GM12875 (cell line): ENCODE data around the gene MINDY4.

ENCODE experiments used
- H3K4me3 ChIP-seq: one replicate; pipeline ENCODE4 v1.5.1; 2011; ENCODE audit warnings: low read depth, low read length, control low read depth
- TF ChIP-seq, protein P1 (sequence below): IDR thresholded peaks from 2 replicates; pipeline ENCODE4 v1.5.1; 2011; ENCODE audit warnings: low read depth, mild to moderate bottlenecking, control low read depth, inconsistent platforms, low read length, moderate library complexity, borderline replicate concordance; ENCODE audit not compliant: insufficient read depth

MINDY4 gene

DNA sequence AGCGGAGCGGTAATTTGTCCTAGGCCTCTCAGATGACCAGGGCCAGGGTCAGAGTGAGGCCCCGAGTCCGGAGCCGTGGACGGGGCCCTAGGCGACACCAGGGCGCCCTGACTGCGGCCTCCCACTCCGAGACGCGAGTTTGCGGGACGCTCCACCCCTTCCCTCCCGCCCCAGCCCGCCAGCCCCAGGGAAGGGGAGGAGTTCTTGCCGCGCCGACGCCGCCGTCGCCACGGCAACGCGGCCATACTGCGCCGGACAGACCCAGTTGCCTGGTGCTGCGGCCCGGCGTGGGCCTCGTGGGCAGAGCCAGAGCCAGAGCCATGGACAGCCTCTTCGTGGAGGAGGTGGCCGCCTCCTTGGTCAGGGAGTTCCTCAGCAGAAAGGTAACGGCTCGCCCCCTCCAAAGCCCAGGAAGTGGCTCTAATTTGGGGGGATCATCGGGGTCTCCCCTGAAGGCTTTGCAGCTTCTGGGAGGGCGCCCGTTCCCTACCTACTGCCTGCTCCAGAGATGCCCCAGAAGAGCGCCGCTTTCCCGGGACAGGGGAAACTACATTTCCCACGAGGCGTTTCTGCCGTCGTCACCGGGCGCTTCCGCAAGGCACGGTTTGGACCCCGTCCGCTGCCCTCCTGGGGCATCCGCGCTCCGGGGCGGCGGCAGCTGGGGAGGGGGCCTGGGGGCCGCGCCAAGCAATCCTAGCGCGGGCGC, at the start of gene MINDY4:
TSS of gene MINDY4 (plus strand) at position 244 of the 706 bp plus-strand sequence. CDS start at position 321, 77 bp downstream.
- TF ChIP-seq, protein P1, sequence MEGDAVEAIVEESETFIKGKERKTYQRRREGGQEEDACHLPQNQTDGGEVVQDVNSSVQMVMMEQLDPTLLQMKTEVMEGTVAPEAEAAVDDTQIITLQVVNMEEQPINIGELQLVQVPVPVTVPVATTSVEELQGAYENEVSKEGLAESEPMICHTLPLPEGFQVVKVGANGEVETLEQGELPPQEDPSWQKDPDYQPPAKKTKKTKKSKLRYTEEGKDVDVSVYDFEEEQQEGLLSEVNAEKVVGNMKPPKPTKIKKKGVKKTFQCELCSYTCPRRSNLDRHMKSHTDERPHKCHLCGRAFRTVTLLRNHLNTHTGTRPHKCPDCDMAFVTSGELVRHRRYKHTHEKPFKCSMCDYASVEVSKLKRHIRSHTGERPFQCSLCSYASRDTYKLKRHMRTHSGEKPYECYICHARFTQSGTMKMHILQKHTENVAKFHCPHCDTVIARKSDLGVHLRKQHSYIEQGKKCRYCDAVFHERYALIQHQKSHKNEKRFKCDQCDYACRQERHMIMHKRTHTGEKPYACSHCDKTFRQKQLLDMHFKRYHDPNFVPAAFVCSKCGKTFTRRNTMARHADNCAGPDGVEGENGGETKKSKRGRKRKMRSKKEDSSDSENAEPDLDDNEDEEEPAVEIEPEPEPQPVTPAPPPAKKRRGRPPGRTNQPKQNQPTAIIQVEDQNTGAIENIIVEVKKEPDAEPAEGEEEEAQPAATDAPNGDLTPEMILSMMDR: no peak
- peak within 1 kb of the TSS; percentile 81 for H3K4me3 ChIP-seq

DNA sequence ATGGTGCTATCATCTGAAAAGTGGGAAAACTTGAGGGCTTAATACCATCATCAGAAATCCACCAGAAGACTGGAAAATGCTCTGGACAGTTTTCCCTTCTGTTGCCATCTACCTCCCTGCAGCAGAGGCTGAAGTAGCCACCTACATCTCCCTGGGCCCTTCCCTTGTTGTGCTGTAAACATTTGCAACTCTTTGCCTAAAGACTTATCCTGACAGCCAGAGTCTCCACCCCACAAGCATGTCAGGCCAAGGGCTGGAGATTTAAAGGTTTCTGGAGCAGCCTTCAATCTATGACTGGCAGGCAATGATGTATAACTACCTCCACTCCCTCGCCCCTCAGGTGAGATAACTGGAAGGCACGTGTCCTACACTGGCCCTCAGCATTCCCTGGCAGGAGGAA, 49.0 kb upstream of the MINDY4 start:
- no peak overlapping the region for H3K4me3 ChIP-seq

DNA sequence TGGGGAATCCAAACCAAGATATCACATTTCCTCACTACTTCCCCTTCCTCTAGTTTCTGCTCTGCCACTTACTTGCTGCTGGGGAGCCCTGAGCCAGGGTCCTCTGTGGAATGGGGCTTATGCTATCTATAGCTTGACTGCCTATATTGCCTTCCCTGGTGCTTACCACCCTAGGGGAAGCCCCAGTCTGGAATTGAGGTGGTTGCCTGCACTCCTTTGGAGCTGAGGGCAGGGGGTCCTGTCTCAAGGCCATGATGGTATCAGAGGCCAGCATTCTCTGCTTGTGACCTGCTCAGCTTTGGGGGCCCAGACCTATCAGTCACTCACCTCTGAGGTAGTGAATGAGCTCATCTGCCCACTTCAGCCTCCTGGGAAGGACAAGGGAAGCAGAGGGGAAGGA, 48.5 kb upstream of the MINDY4 start:
- TF ChIP-seq, protein P1: no peak
- no peak overlapping the region for H3K4me3 ChIP-seq

More for the DNA sequence above, 49.0 kb upstream of the MINDY4 start:
- TF ChIP-seq, protein P1: no peak

DNA sequence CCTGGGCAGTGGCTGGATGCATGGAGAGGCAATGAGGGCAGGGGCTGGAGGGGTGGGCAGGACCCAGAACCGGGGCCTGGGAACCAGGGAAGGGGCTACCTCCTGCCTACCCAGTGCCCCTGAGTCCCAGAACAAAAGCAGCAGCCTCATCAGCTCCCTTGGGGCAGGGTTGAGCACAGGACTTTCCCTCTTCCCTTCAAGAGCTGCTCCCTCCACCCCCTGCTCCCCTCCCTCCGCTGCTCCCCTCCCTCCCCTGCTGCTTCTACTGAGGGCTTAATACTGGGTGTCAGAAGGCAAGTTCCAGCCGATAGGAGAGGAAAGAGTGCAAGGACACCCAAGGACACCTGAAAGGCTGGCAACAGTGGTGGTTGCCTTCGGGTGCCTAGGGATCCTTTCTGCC, 47.4 kb upstream of the MINDY4 start:
- no peak overlapping the region for H3K4me3 ChIP-seq
- TF ChIP-seq, protein P1: no peak

DNA sequence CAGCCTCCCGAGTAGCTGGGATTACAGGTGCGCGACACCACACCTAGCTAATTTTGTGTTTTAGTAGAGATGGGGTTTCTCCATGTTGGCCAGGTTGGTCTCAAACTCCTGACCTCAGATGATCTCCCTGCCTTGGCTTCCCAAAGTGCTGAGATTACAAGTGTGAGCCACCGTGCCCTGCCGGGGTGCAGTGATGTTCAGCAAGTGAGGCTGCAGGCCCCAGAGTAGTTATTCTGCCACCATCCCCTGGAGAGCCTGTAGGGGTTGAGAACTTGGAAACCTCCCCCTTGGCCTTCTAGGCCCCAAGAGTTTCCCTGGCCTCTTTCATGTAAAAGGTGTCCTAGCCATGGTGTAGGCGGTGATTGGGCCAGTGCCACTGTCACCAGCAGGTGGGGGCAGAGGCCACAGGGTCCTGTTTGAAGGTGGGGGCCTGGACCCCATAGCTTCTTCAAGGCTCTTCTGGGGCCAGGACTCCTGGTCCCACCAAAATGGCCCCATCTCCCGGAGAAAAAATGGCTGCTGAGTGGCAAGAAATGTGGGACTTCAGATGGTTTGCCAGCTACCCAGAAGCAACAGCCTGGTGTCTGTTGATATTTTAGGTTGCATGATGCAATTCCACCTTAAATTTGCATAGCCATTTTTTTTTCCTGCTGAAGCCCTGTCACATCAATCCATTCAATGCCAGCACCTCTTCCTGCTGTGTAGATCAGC, 44.8 kb upstream of the MINDY4 start:
- H3K4me3 ChIP-seq: no peak overlapping the region
- TF ChIP-seq, protein P1: no peak

DNA sequence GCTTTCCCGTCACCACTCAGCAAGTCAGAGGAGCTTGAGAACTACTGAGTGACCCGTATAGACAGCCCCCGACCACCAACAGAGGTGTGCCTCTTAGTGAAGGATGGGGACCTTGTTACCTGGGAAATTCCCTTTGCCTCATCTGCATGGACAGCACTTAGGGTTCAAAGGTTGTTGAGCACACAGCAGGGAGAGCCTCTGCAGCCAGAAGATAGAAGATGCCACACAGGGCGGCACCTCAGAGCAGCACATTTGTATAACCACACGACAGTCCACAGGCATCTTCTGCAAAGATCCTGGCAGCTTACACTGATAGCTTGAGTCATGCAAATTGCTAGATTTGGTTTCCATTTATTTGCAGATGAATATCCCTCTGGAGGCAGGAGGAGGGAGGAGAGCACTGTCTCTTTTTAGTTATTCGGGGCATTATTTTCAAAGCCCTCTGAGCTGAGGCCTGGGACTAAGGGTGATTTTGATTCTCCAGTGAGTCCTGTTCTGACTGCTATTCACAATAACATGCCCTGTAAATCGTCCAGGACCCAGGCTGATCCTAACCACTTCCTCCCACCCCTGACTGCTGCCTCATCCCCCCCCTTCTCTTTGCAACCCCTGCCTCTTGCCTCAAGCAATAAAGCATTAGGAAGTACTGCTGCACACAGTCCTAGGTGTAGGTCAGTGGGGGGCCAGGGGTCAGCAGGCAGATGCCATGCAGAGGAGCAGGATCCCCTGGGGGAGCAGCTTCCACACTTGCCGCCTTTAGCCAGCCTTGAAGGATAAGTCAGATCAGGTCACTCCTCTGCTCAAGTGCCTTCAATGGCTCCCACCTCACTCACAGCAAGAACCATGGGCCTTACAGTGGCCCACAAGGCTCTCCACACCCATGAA, 43.9 kb upstream of the MINDY4 start:
- TF ChIP-seq, protein P1: no peak
- no peak overlapping the region for H3K4me3 ChIP-seq
